SJCRH30 (cell line): ENCODE measurements around the gene DBNDD1. TPM values are rescaled to one million over a fixed set of nuclear protein-coding genes. Genes with fewer than 3 reads are reported as not detected.
"Not testable (repeated sequence)": the region's sequence is repeated elsewhere in the genome, so short reads cannot be mapped to it uniquely, and the experiment has no call there.

Experiments used
- DNase-seq, 2 experiments: peaks; one replicate each; pipeline ENCODE4 v3.0.0-alpha.2; 2015 to 2020
- H3K27ac ChIP-seq: fragments of 250-450 bp; sonication (Bioruptor Pico); 2 replicates; pipeline ENCODE4 v1.5.1; 2020; ENCODE audit warnings: mild to moderate bottlenecking, moderate library complexity
- H3K27me3 ChIP-seq: fragments of 250-450 bp; sonication (Bioruptor Pico); 2 replicates; pipeline ENCODE4 v1.5.1; 2020; ENCODE audit warnings: mild to moderate bottlenecking, moderate library complexity
- H3K36me3 ChIP-seq: fragments of 250-450 bp; sonication (Bioruptor Pico); 2 replicates; pipeline ENCODE4 v1.5.1; 2020; ENCODE audit warnings: mild to moderate bottlenecking, moderate library complexity
- H3K4me1 ChIP-seq: fragments of 250-450 bp; sonication (Bioruptor Pico); 2 replicates; pipeline ENCODE4 v1.5.1; 2020; ENCODE audit warnings: mild to moderate bottlenecking, moderate library complexity
- H3K4me3 ChIP-seq: fragments of 250-450 bp; sonication (Bioruptor Pico); 2 replicates; pipeline ENCODE4 v1.5.1; 2020; ENCODE audit warnings: mild to moderate bottlenecking, moderate library complexity
- H3K9me3 ChIP-seq: fragments of 250-450 bp; sonication (Bioruptor Pico); replicated peaks from 2 replicates; pipeline ENCODE4 v1.5.1; 2020; ENCODE audit warnings: mild to moderate bottlenecking, moderate library complexity
- total RNA-seq: library from RNA; depleted of rRNA; stranded (reverse); fragments of >200 nt; shearing (Covaris generic); gene quantifications from 2 replicates; pipeline ENCODE4 v1.2.3, GENCODE V29; 2014

Gene DBNDD1
- total RNA-seq, 1 experiment from 2014 or later = 14.4 TPM

GRCh38 chr16:89994721-89995474, 24.4 kb downstream of the DBNDD1 start:
- DNase-seq = peak; percentile 58 to 67

GRCh38 chr16:89994389-89994720, 24.9 kb downstream of the DBNDD1 start:
- DNase-seq = no peak
- peaks cover 34% of the 10 kb centered on the region for H3K36me3 ChIP-seq
- no peak overlapping the region for H3K27ac ChIP-seq
- 0 out of 2 replicates have a peak, but pooled peaks cover 3% of the 10 kb centered on the region for H3K9me3 ChIP-seq
- H3K4me1 ChIP-seq = no peaks in the 10 kb centered on the region
- no peaks in the 10 kb centered on the region for H3K27me3 ChIP-seq
- no peak overlapping the region for H3K4me3 ChIP-seq

More at GRCh38 chr16:89994721-89995474, 24.4 kb downstream of the DBNDD1 start:
- H3K4me3 ChIP-seq, H3K9me3 ChIP-seq, H3K4me1 ChIP-seq, H3K27ac ChIP-seq, H3K27me3 ChIP-seq: not testable (repeated sequence)
- H3K36me3 ChIP-seq = peaks cover 34% of the 10 kb centered on the region

DNA sequence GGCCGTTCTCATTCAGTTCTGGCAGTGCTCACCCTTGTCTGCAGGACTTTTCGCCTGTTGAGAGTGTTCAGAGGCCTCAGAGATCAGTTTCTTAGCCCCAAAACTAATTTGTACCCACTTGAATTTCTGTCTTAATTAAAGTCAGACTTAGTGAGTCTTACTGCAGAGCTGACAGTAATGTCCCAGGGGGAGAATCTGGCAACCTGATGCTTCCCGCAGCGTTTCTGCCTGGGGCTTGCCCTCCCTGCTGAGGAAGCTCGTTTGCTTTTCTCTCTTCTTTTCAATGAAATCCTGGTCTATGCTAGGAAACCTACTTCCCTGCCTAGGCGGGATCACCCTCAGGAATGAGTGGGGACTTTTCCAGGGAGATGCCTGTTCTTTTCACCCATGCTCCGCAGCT, 25.3 kb downstream of the DBNDD1 start:
- no peak for DNase-seq
- peaks cover 34% of the 10 kb centered on the region for H3K36me3 ChIP-seq
- no peaks in the 10 kb centered on the region for H3K4me1 ChIP-seq

DNA sequence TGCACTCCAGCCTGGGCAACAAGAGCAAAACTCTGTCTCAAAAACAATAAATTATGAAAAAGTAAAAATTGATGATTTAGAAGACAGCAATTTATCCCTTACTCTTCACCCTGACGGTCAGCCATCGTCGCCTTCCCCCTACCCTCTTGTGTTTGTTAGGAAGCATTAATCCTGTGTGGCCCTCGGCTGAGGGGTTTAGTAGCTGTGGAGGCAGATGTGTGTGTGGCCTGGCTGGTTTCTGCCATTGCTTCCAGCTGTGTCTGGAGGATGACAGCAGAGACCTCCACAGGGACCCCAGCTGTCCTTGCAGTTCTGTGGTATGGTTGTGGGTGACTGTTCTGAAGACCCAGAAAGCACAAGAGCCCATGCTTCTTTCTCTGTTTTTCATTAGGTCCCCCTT, 25.9 kb downstream of the DBNDD1 start:
- DNase-seq = no peak
- Histone ChIP-seq H3K27ac (no peak overlapping the region), H3K4me1 (no peaks in the 10 kb centered on the region), H3K27me3 (no peaks in the 10 kb centered on the region), H3K9me3 (0 out of 2 replicates have a peak, but pooled peaks cover 3% of the 10 kb centered on the region), H3K4me3 (no peak overlapping the region), H3K36me3 (peaks cover 39% of the 10 kb centered on the region)

More for the DNA sequence above, 25.3 kb downstream of the DBNDD1 start:
- H3K27ac ChIP-seq = no peak overlapping the region
- no peaks in the 10 kb centered on the region for H3K27me3 ChIP-seq
- H3K4me3 ChIP-seq = no peak overlapping the region
- 0 out of 2 replicates have a peak, but pooled peaks cover 3% of the 10 kb centered on the region for H3K9me3 ChIP-seq

- H3K4me1 ChIP-seq = no peaks in the 10 kb centered on the region
- H3K4me3 ChIP-seq = no peak overlapping the region
- no peak for DNase-seq
- peaks cover 27% of the 10 kb centered on the region for H3K36me3 ChIP-seq
- 0 out of 2 replicates have a peak, but pooled peaks cover 3% of the 10 kb centered on the region for H3K9me3 ChIP-seq
- H3K27ac ChIP-seq = no peak overlapping the region
- no peaks in the 10 kb centered on the region for H3K27me3 ChIP-seq
Observed at GRCh38 chr16:89990799-89991198, 28.5 kb downstream of the DBNDD1 start.

- DNase-seq = no peak
- Histone ChIP-seq H3K27ac (no peak overlapping the region), H3K4me1 (no peaks in the 10 kb centered on the region), H3K36me3 (peaks cover 32% of the 10 kb centered on the region), H3K4me3 (no peak overlapping the region), H3K9me3 (no peaks in the 10 kb centered on the region), H3K27me3 (no peaks in the 10 kb centered on the region)
Observed at GRCh38 chr16:89988951-89989350, 30.3 kb downstream of the DBNDD1 start.

DNA sequence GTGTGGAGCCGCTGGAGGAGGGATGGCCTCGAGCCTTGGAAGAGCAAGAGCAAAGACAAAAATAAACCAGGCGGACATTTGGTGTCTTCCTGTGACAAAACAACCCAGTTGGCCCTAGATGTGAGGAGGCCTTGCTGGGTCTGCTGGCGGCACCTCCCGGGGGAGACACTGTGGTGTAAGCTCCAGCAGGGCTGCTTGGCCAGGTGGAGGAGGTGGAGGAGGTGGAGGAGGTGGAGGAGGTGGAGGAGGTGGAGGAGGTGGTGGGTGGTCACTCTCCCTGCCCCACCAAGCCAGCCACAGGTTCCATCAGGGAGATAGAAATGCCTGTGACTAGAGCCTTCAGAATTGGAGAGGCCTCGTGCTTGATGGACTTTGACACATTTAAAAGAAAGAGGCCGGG, 32.1 kb downstream of the DBNDD1 start:
- H3K9me3 ChIP-seq = no peaks in the 10 kb centered on the region
- H3K4me3 ChIP-seq = no peak overlapping the region
- no peaks in the 10 kb centered on the region for H3K27me3 ChIP-seq
- no peak for DNase-seq
- peaks cover 30% of the 10 kb centered on the region for H3K36me3 ChIP-seq
- H3K27ac ChIP-seq = no peak overlapping the region
- no peaks in the 10 kb centered on the region for H3K4me1 ChIP-seq

- Histone ChIP-seq H3K36me3 (peaks cover 26% of the 10 kb centered on the region), H3K27me3 (no peaks in the 10 kb centered on the region), H3K27ac (no peak overlapping the region), H3K9me3 (no peaks in the 10 kb centered on the region), H3K4me1 (no peaks in the 10 kb centered on the region), H3K4me3 (no peak overlapping the region)
- no peak for DNase-seq
Observed at GRCh38 chr16:89986600-89986999, 32.7 kb downstream of the DBNDD1 start.

- H3K27ac ChIP-seq = no peak overlapping the region
- no peak for DNase-seq
- H3K27me3 ChIP-seq = no peaks in the 10 kb centered on the region
- H3K4me3 ChIP-seq = no peak overlapping the region
- no peaks in the 10 kb centered on the region for H3K9me3 ChIP-seq
- peaks cover 17% of the 10 kb centered on the region for H3K36me3 ChIP-seq
- no peaks in the 10 kb centered on the region for H3K4me1 ChIP-seq
Observed at GRCh38 chr16:89985219-89985618, 34.0 kb downstream of the DBNDD1 start.

DNA sequence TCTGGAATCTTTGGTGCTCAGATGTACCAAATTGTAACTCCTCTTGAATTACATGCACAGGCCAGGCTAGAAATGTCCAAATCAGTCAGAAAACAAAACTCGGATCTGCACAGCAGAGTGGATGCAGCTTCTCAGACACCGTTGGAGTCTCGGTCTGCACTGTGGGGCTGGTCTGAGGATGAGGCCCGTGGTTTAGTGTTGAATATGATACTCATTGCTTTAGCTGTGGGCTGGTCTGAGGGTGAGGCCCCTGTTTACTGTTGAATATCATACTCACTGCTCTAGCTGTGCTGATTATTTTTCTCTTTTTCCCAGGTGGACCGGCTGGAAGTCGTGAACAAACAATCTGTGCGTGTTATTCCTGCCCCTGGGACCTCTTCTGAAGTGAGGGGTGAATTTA, 35.0 kb downstream of the DBNDD1 start:
- H3K36me3 ChIP-seq = peaks cover 17% of the 10 kb centered on the region
- H3K4me1 ChIP-seq = no peaks in the 10 kb centered on the region
- DNase-seq = no peak
- H3K27me3 ChIP-seq = no peaks in the 10 kb centered on the region
- H3K9me3 ChIP-seq = no peaks in the 10 kb centered on the region
- H3K27ac ChIP-seq = no peak overlapping the region
- no peak overlapping the region for H3K4me3 ChIP-seq

- Histone ChIP-seq H3K27ac (no peak overlapping the region), H3K9me3 (no peaks in the 10 kb centered on the region), H3K4me3 (no peak overlapping the region), H3K36me3 (peaks cover 14% of the 10 kb centered on the region), H3K4me1 (no peaks in the 10 kb centered on the region), H3K27me3 (no peaks in the 10 kb centered on the region)
- no peak for DNase-seq
Observed at GRCh38 chr16:89983536-89983935, 35.7 kb downstream of the DBNDD1 start.

DNA sequence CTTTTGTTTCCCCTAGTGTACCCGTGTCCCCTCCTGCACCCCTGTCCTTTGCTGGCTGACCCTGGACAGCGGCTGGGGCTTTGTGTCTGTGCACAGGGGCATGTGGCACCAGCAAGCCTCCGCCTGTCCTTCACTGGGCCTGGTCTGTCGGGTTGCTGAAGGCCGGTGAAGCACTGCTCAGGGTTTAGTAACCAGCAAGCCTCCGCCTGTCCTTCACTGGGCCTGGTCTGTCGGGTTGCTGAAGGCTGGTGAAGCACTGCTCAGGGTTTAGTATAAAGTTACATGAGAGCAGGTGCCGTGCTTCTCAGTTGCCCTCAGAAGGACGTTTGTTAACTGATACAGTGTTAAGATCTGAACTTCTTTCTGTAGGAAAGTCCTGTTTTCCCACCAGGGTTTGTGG, 36.9 kb downstream of the DBNDD1 start:
- Histone ChIP-seq H3K27ac (no peak overlapping the region), H3K4me3 (no peak overlapping the region), H3K36me3 (peaks cover 12% of the 10 kb centered on the region), H3K27me3 (no peaks in the 10 kb centered on the region), H3K9me3 (no peaks in the 10 kb centered on the region), H3K4me1 (no peaks in the 10 kb centered on the region)
- DNase-seq = no peak

- Histone ChIP-seq H3K4me1 (no peaks in the 10 kb centered on the region), H3K27me3 (no peaks in the 10 kb centered on the region), H3K9me3 (no peaks in the 10 kb centered on the region), H3K36me3 (peaks cover 12% of the 10 kb centered on the region), H3K4me3 (no peak overlapping the region), H3K27ac (no peak overlapping the region)
- DNase-seq = no peak
Observed at GRCh38 chr16:89981414-89981813, 37.8 kb downstream of the DBNDD1 start.

- Histone ChIP-seq H3K4me1 (no peaks in the 10 kb centered on the region), H3K4me3 (no peak overlapping the region), H3K27me3 (no peaks in the 10 kb centered on the region), H3K36me3 (no peaks in the 10 kb centered on the region; the same call in 1 of the 2 replicates), H3K27ac (no peak overlapping the region), H3K9me3 (no peaks in the 10 kb centered on the region; the same call in 1 of the 2 replicates)
- DNase-seq = no peak
Observed at GRCh38 chr16:89974870-89975269, 44.4 kb downstream of the DBNDD1 start.

DNA sequence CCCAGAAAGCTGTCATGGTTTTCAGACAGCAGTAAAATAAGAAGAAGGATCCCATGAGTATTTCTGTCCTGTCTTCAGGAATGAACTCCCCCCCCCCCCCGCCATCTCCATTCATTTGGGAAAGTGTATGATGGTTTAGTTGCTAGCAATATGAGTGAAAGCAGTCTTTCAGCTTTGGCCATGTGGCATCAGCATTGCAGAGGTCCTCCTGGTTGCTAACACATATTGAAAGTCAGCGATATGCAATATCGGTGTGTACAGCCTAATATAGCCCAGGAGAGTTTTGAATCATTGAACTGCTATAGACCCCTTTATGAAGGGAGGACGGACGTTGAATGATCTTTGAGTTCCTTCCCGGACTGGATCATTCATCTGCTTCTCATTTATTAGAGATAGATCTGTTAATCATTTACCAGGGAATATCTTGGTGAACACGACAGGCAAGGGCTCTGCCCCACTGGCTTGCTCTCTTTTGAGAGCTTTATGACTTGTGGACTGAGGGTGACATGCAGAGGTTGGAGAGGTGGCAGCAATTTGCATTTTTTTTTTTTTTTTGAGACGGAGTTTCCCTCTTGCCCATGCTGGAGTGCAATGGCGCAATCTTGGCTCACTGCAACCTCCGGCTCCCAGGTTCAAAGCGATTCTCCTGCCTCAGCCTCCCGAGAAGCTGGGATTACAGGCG, 45.5 kb downstream of the DBNDD1 start:
- H3K4me3 ChIP-seq = no peak overlapping the region
- no peaks in the 10 kb centered on the region for H3K4me1 ChIP-seq
- H3K27ac ChIP-seq = no peak overlapping the region
- DNase-seq = no peak
- no peaks in the 10 kb centered on the region; the same call in 1 of the 2 replicates for H3K36me3 ChIP-seq
- no peaks in the 10 kb centered on the region; the same call in 1 of the 2 replicates for H3K9me3 ChIP-seq
- H3K27me3 ChIP-seq = no peaks in the 10 kb centered on the region
